ENCODE results near the gene NHSL2.

The NHSL2 gene

GRCh38 chrX:72021975-72022374, 111.3 kb downstream of the NHSL2 start:
- DNase-seq: no peak

GRCh38 chrX:72023071-72023470, 112.4 kb downstream of the NHSL2 start:
- DNase-seq: no peak

GRCh38 chrX:72025236-72025770, 114.7 kb downstream of the NHSL2 start:
- no peak for DNase-seq

GRCh38 chrX:72026341-72027023, 115.8 kb downstream of the NHSL2 start:
- no peak for DNase-seq

GRCh38 chrX:72027024-72027913, 116.6 kb downstream of the NHSL2 start:
- no peak for DNase-seq

- no peak for DNase-seq
These were observed 117.3 kb downstream of the NHSL2 start for GRCh38 chrX:72027914-72028307.

- DNase-seq: no peak
These were observed 118.2 kb downstream of the NHSL2 start for GRCh38 chrX:72028701-72029470.

- DNase-seq: no peak
These were observed 119.1 kb downstream of the NHSL2 start for GRCh38 chrX:72029483-72030411.

GRCh38 chrX:72030431-72030830, 119.8 kb downstream of the NHSL2 start:
- no peak for DNase-seq

GRCh38 chrX:72031118-72031517, 120.5 kb downstream of the NHSL2 start:
- DNase-seq: no peak

- no peak for DNase-seq
These were observed 121.0 kb downstream of the NHSL2 start for GRCh38 chrX:72031634-72032033.

GRCh38 chrX:72037601-72038000, 127.0 kb downstream of the NHSL2 start:
- DNase-seq: no peak

GRCh38 chrX:72038016-72038415, 127.4 kb downstream of the NHSL2 start:
- DNase-seq: no peak

GRCh38 chrX:72038868-72039267, 128.2 kb downstream of the NHSL2 start:
- DNase-seq: no peak

- DNase-seq: no peak
These were observed 129.9 kb downstream of the NHSL2 start for GRCh38 chrX:72040506-72040905.

GRCh38 chrX:72041176-72041575, 130.5 kb downstream of the NHSL2 start:
- DNase-seq: no peak

- no peak for DNase-seq
These were observed 131.5 kb downstream of the NHSL2 start for GRCh38 chrX:72041871-72042851.

- DNase-seq: no peak
These were observed 132.2 kb downstream of the NHSL2 start for GRCh38 chrX:72042852-72043248.

GRCh38 chrX:72043636-72044035, 133.0 kb downstream of the NHSL2 start:
- no peak for DNase-seq

- no peak for DNase-seq
These were observed 134.5 kb downstream of the NHSL2 start for GRCh38 chrX:72045141-72045540.
